Memory B cell (primary cell): ENCODE data around the gene GHDC.

Experiments
- ATAC-seq: fragments of 150-1000 bp; cut with Tn5 transposase; 2 replicates; pipeline ENCODE4 v1.10.0; 2021; ENCODE audit warnings: low read depth, mild to moderate bottlenecking, moderate library complexity
- DNase-seq, 2 donors: peaks; one replicate each; pipeline ENCODE4 v3.0.0; 2022; ENCODE audit warnings: low spot score in 2 of 2
- H3K27ac Mint-ChIP-seq: one replicate; pipeline ENCODE4 v1.8.0; 2022; ENCODE audit warnings: mild to moderate bottlenecking, moderate library complexity, mixed read lengths
- H3K27me3 Mint-ChIP-seq: one replicate; pipeline ENCODE4 v1.8.0; 2022; ENCODE audit warnings: mixed read lengths
- H3K36me3 Mint-ChIP-seq: one replicate; pipeline ENCODE4 v1.8.0; 2022; ENCODE audit warnings: mild to moderate bottlenecking, mixed read lengths
- H3K4me1 Mint-ChIP-seq: one replicate; pipeline ENCODE4 v1.8.0; 2022; ENCODE audit warnings: mixed read lengths
- H3K4me3 Mint-ChIP-seq: one replicate; pipeline ENCODE4 v1.8.0; 2022; ENCODE audit warnings: mild to moderate bottlenecking, moderate library complexity, mixed read lengths
- H3K9me3 Mint-ChIP-seq: one replicate; pipeline ENCODE4 v1.8.0; 2022; ENCODE audit warnings: mixed read lengths

The GHDC gene

GRCh38 chr17:42183741-42184711 is 10.3 kb downstream of the GHDC start:
- DNase-seq, result peak; percentile 80 to 88
- Mint-ChIP-seq H3K36me3 (no peaks in the 10 kb centered on the region), H3K4me3 (peak overlapping the region; percentile 93), H3K9me3 (no peaks in the 10 kb centered on the region), H3K4me1 (peaks cover 25% of the 10 kb centered on the region), H3K27me3 (no peaks in the 10 kb centered on the region), H3K27ac (peak overlapping the region; percentile 92)
- peak; percentile 71 for ATAC-seq

- no peaks in the 10 kb centered on the region for H3K27me3 Mint-ChIP-seq
- H3K4me3 Mint-ChIP-seq, result peak overlapping the region; percentile 93
- DNase-seq (no peak), ATAC-seq (no peak)
- peak overlapping the region; percentile 92 for H3K27ac Mint-ChIP-seq
- H3K9me3 Mint-ChIP-seq, result no peaks in the 10 kb centered on the region
- H3K4me1 Mint-ChIP-seq, result peaks cover 33% of the 10 kb centered on the region
- no peaks in the 10 kb centered on the region for H3K36me3 Mint-ChIP-seq
These were observed 11.2 kb downstream of the GHDC start for GRCh38 chr17:42182927-42183734.

GRCh38 chr17:42181851-42182207 is 12.5 kb downstream of the GHDC start:
- ATAC-seq (no peak), DNase-seq (no peak)
- H3K27ac Mint-ChIP-seq, result no peak overlapping the region
- peak overlapping the region; percentile 79 for H3K4me3 Mint-ChIP-seq
- H3K9me3 Mint-ChIP-seq, result no peaks in the 10 kb centered on the region
- peaks cover 36% of the 10 kb centered on the region for H3K4me1 Mint-ChIP-seq
- no peaks in the 10 kb centered on the region for H3K27me3 Mint-ChIP-seq
- H3K36me3 Mint-ChIP-seq, result no peaks in the 10 kb centered on the region

GRCh38 chr17:42180922-42181850 is 13.1 kb downstream of the GHDC start, which contains the start of gene KCNH4:
TSS of gene KCNH4 (minus strand) at chr17:42181142. CDS start at chr17:42180945, 197 bp downstream.
- DNase-seq (peak; percentile 82 to 84), ATAC-seq (peak; percentile 58)
- Mint-ChIP-seq H3K4me3 (peak within 1 kb of the TSS; percentile 79), H3K27ac (peak within 1 kb of the TSS; percentile 50), H3K4me1 (peaks cover 36% of the 10 kb centered on the region), H3K27me3 (no peaks in the 10 kb centered on the region), H3K36me3 (no peaks in the 10 kb centered on the region), H3K9me3 (no peaks in the 10 kb centered on the region)

GRCh38 chr17:42180411-42180921 is 13.8 kb downstream of the GHDC start:
- Mint-ChIP-seq H3K4me1 (peaks cover 36% of the 10 kb centered on the region), H3K4me3 (peak overlapping the region; percentile 79), H3K9me3 (no peaks in the 10 kb centered on the region), H3K27me3 (no peaks in the 10 kb centered on the region), H3K27ac (no peak overlapping the region), H3K36me3 (peaks cover 2% of the 10 kb centered on the region)
- ATAC-seq (no peak), DNase-seq (peak in 1 of 2 donors; percentile 36)

- Mint-ChIP-seq H3K36me3 (peaks cover 4% of the 10 kb centered on the region), H3K4me1 (peaks cover 36% of the 10 kb centered on the region), H3K27ac (no peak overlapping the region), H3K27me3 (no peaks in the 10 kb centered on the region), H3K4me3 (peak overlapping the region; percentile 79), H3K9me3 (no peaks in the 10 kb centered on the region)
- DNase-seq (peak in 1 of 2 donors; percentile 48), ATAC-seq (no peak)
These were observed 14.3 kb downstream of the GHDC start for GRCh38 chr17:42179911-42180410.

- Mint-ChIP-seq H3K4me1 (peaks cover 30% of the 10 kb centered on the region), H3K9me3 (no peaks in the 10 kb centered on the region), H3K27me3 (no peaks in the 10 kb centered on the region), H3K36me3 (peaks cover 4% of the 10 kb centered on the region), H3K4me3 (no peak overlapping the region), H3K27ac (peak overlapping the region; percentile 83)
- no peak for ATAC-seq
- DNase-seq, result no peak
These were observed 15.0 kb downstream of the GHDC start for GRCh38 chr17:42179335-42179734.

GRCh38 chr17:42178817-42179216 is 15.5 kb downstream of the GHDC start:
- Mint-ChIP-seq H3K36me3 (peaks cover 4% of the 10 kb centered on the region), H3K27me3 (no peaks in the 10 kb centered on the region), H3K4me3 (peak overlapping the region; percentile 29), H3K27ac (peak overlapping the region; percentile 83), H3K9me3 (no peaks in the 10 kb centered on the region), H3K4me1 (peaks cover 30% of the 10 kb centered on the region)
- ATAC-seq (peak; percentile 39), DNase-seq (peak in 1 of 2 donors; percentile 28)

- peaks cover 20% of the 10 kb centered on the region for H3K4me1 Mint-ChIP-seq
- no peak overlapping the region for H3K4me3 Mint-ChIP-seq
- no peak for DNase-seq
- no peaks in the 10 kb centered on the region for H3K27me3 Mint-ChIP-seq
- no peak for ATAC-seq
- H3K9me3 Mint-ChIP-seq, result no peaks in the 10 kb centered on the region
- H3K27ac Mint-ChIP-seq, result no peak overlapping the region
- peaks cover 4% of the 10 kb centered on the region for H3K36me3 Mint-ChIP-seq
These were observed 16.6 kb downstream of the GHDC start for GRCh38 chr17:42177684-42178083.

GRCh38 chr17:42174126-42174783 is 20.0 kb downstream of the GHDC start:
- peaks cover 12% of the 10 kb centered on the region for H3K4me1 Mint-ChIP-seq
- no peak overlapping the region for H3K4me3 Mint-ChIP-seq
- no peak overlapping the region for H3K27ac Mint-ChIP-seq
- H3K9me3 Mint-ChIP-seq, result no peaks in the 10 kb centered on the region
- ATAC-seq (no peak), DNase-seq (no peak)
- H3K36me3 Mint-ChIP-seq, result peaks cover 7% of the 10 kb centered on the region
- no peaks in the 10 kb centered on the region for H3K27me3 Mint-ChIP-seq

GRCh38 chr17:42171831-42172230 is 22.5 kb downstream of the GHDC start:
- H3K9me3 Mint-ChIP-seq, result no peaks in the 10 kb centered on the region
- H3K27me3 Mint-ChIP-seq, result no peaks in the 10 kb centered on the region
- H3K27ac Mint-ChIP-seq, result no peak overlapping the region
- peaks cover 7% of the 10 kb centered on the region for H3K36me3 Mint-ChIP-seq
- no peak for ATAC-seq
- H3K4me3 Mint-ChIP-seq, result no peak overlapping the region
- DNase-seq, result no peak
- H3K4me1 Mint-ChIP-seq, result peaks cover 8% of the 10 kb centered on the region

- Mint-ChIP-seq H3K36me3 (peaks cover 3% of the 10 kb centered on the region), H3K4me1 (peaks cover 8% of the 10 kb centered on the region), H3K27ac (no peak overlapping the region), H3K9me3 (no peaks in the 10 kb centered on the region), H3K27me3 (no peaks in the 10 kb centered on the region), H3K4me3 (no peak overlapping the region)
- ATAC-seq (no peak), DNase-seq (no peak)
These were observed 24.9 kb downstream of the GHDC start for GRCh38 chr17:42169351-42169750.
